ENCODE measurements around the gene PSORS1C1.

DNA sequence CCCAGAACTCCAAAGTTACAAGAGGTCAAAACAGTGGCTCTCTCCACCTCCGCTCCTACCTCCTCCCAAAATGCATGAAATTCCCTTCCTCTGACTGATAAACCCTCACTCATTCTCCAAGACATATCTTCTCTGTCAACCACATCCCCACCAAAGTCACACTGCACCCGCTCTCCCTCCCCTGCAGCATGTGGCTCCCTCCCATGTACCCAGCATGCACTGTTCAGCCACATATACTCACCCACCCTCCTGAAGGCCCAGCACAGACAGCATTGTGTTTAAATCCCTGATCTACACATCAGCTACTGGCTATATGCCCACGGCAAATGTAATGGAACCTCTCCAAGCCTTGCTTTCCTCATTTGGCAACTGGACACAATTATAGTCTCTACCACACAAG, 61.4 kb downstream of the PSORS1C1 start:
- TF ChIP-seq POLR2A (IDR thresholded peaks at IDR 0.05; ENCODE audit: low read depth, low read length) (no peak), POLR2AphosphoS5 (IDR thresholded peaks at IDR 0.05; ENCODE audit: low read depth, low read length) (no peak), SPI1 (IDR thresholded peaks at IDR 0.05; ENCODE audit: low read depth, low read length) (no peak), TAF1 (IDR thresholded peaks at IDR 0.05; ENCODE audit: low read depth, low read length) (no peak)

Measured in GM12891 (cell line).